ENCODE data around the gene POLR3C. TPM values are rescaled to one million over a fixed set of nuclear protein-coding genes. Genes with fewer than 3 reads are reported as not detected.

Gene POLR3C
- total RNA-seq, 4 donors from 2014 or later, result 17.5 to 79.2 (median 34.5) TPM

DNA sequence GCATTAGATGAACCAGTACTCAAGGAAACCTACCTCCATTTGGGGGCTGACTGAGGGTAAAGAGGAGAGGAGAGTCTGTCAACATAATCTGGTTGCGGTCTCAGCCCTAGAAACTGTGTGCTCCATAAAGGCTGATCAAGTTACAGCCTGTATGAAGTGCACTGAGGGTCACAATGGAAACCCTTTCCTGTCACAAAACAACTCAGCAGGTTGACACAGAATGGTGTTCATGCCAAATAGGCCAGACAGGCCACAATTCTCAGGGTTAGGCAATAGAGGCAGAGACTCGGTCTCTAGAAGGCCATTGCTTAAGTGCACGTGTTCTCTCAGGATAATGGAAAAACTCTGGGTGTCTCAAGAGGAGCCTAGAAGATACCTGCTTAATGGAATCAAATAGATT is 65.7 kb downstream of the POLR3C start:
- no peak overlapping the region for H3K4me3 ChIP-seq
- no peak overlapping the region for H3K27ac ChIP-seq
- H3K36me3 ChIP-seq, result no peaks in the 10 kb centered on the region
- H3K9me3 ChIP-seq, result no peaks in the 10 kb centered on the region
- no peak for TF ChIP-seq POLR2A (IDR thresholded peaks at IDR 0.05)
- H3K4me1 ChIP-seq, result peaks cover 0 to 27% (median 4%) of the 10 kb centered on the region in 4 donors
- H3K27me3 ChIP-seq, result no peaks in the 10 kb centered on the region
- no peak for DNase-seq

- H3K9me3 ChIP-seq, result no peaks in the 10 kb centered on the region
- H3K27ac ChIP-seq, result peak overlapping the region in 3 of 4 donors; percentile 66 to 82 (median 79)
- peaks cover 0 to 21% (median 2%) of the 10 kb centered on the region in 4 donors for H3K4me1 ChIP-seq
- no peaks in the 10 kb centered on the region for H3K27me3 ChIP-seq
- H3K36me3 ChIP-seq, result no peaks in the 10 kb centered on the region
- no peak overlapping the region for H3K4me3 ChIP-seq
- TF ChIP-seq CTCF (IDR thresholded peaks at IDR 0.05), result no peak
- DNase-seq, result no peak
Observed at GRCh38 chr1:145891143-145891542, 67.1 kb downstream of the POLR3C start.

GRCh38 chr1:145891587-145892485 is 67.8 kb downstream of the POLR3C start:
- no peaks in the 10 kb centered on the region for H3K9me3 ChIP-seq
- no peaks in the 10 kb centered on the region for H3K36me3 ChIP-seq
- no peaks in the 10 kb centered on the region for H3K27me3 ChIP-seq
- peak; percentile 69 to 95 (median 92) for DNase-seq
- H3K4me1 ChIP-seq, result peaks cover 0 to 16% (median 2%) of the 10 kb centered on the region in 4 donors
- peak overlapping the region; percentile 19 to 82 (median 72) for H3K27ac ChIP-seq
- H3K4me3 ChIP-seq, result peak overlapping the region in 1 of 4 donors; percentile 6
- TF ChIP-seq POLR2A (IDR thresholded peaks at IDR 0.05) (peak in 1 of 2 donors; percentile 13), CTCF (IDR thresholded peaks at IDR 0.05) (peak; percentile 66 to 97 (median 90))

- no peaks in the 10 kb centered on the region for H3K36me3 ChIP-seq
- TF ChIP-seq CTCF (IDR thresholded peaks at IDR 0.05) (no peak), POLR2A (IDR thresholded peaks at IDR 0.05) (no peak)
- H3K9me3 ChIP-seq, result no peaks in the 10 kb centered on the region
- H3K27ac ChIP-seq, result peak overlapping the region; percentile 19 to 82 (median 72)
- no peak for DNase-seq
- peaks cover 0 to 16% (median 2%) of the 10 kb centered on the region in 4 donors for H3K4me1 ChIP-seq
- no peaks in the 10 kb centered on the region for H3K27me3 ChIP-seq
- H3K4me3 ChIP-seq, result no peak overlapping the region
Observed at GRCh38 chr1:145892486-145893087, 68.6 kb downstream of the POLR3C start.

- no peak for DNase-seq
- TF ChIP-seq POLR2A (IDR thresholded peaks at IDR 0.05) (no peak), CTCF (IDR thresholded peaks at IDR 0.05) (no peak)
- H3K4me1 ChIP-seq, result peaks cover 0 to 16% (median 2%) of the 10 kb centered on the region in 4 donors
- H3K27me3 ChIP-seq, result no peaks in the 10 kb centered on the region
- H3K27ac ChIP-seq, result peak overlapping the region in 1 of 4 donors; percentile 79
- no peak overlapping the region for H3K4me3 ChIP-seq
- H3K9me3 ChIP-seq, result no peaks in the 10 kb centered on the region
- no peaks in the 10 kb centered on the region for H3K36me3 ChIP-seq
Observed at GRCh38 chr1:145893306-145894055, 69.5 kb downstream of the POLR3C start.

Small RNAs within 50 kb of the gene (small RNA-seq; reads per million reads assigned to genes)
- gene MIR6736, result 0 reads per million in 2 donors

Other genes with a start within 250 kb of the POLR3C start
- gene GPR89A, start 216.2 kb upstream of the POLR3C start, total RNA-seq, result 10 to 100 TPM; 34.7 to 82.4 (median 52.1) TPM
- gene PDZK1, start 116.8 kb upstream of the POLR3C start, total RNA-seq, result 100 to 1,000 TPM in 3 of 4 donors, 10 to 100 TPM in 1; 25.6 to 251 (median 205) TPM
- 1 to 10 TPM in 2 of 4 donors, not detected in 2; 3.3 to 4.4 TPM for gene CD160, start 104.7 kb upstream of the POLR3C start, total RNA-seq
- 10 to 100 TPM; 10.2 to 31.4 (median 15.0) TPM for gene RNF115, start 105 bp upstream of the POLR3C start, total RNA-seq
- 1 to 10 TPM in 3 of 4 donors, not detected in 1; 1.9 to 2.3 (median 2.0) TPM for gene NUDT17, start 21.4 kb downstream of the POLR3C start, total RNA-seq
- 10 to 100 TPM in 3 of 4 donors, 1 to 10 TPM in 1; 8.9 to 35.5 (median 17.2) TPM for gene PIAS3, start 34.9 kb downstream of the POLR3C start, total RNA-seq
- gene ANKRD35, start 61.7 kb downstream of the POLR3C start, total RNA-seq, result 1 to 10 TPM in 2 of 4 donors, under 1 TPM in 1, not detected in 1; 0.85 to 7.4 (median 1.2) TPM
- gene ITGA10, start 85.8 kb downstream of the POLR3C start, total RNA-seq, result 10 to 100 TPM in 3 of 4 donors, 1 to 10 TPM in 1; 4.2 to 23.9 (median 22.9) TPM
- gene PEX11B, start 94.5 kb downstream of the POLR3C start, total RNA-seq, result 10 to 100 TPM; 21.5 to 33.8 (median 27.1) TPM
- 100 to 1,000 TPM in 1 of 4 donors, 10 to 100 TPM in 3; 47.6 to 105 (median 57.0) TPM for gene RBM8A, start 103.3 kb downstream of the POLR3C start, total RNA-seq
- gene LIX1L, start 133.8 kb downstream of the POLR3C start, total RNA-seq, result 10 to 100 TPM in 1 of 4 donors, 1 to 10 TPM in 3; 3.7 to 10.7 (median 4.5) TPM
- 1 to 10 TPM in 1 of 4 donors, under 1 TPM in 1, not detected in 2; 0.54 to 3.7 TPM for gene ANKRD34A, start 140.4 kb downstream of the POLR3C start, total RNA-seq
- 10 to 100 TPM in 3 of 4 donors, 1 to 10 TPM in 1; 8.7 to 25.6 (median 12.5) TPM for gene POLR3GL, start 140.5 kb downstream of the POLR3C start, total RNA-seq
- gene TXNIP, start 172.4 kb downstream of the POLR3C start, total RNA-seq, result 1,000 to 10,000 TPM in 2 of 4 donors, 100 to 1,000 TPM in 2; 313 to 1,366 (median 694) TPM
- not detected for gene HJV, start 197.5 kb downstream of the POLR3C start, total RNA-seq

Measured in Peyer's patch (tissue), 4 donors.